Omental fat pad (tissue), 4 donors: Measurements from ENCODE around the gene KCNK16. TPM values are rescaled to one million over a fixed set of nuclear protein-coding genes. Genes with fewer than 3 reads are reported as not detected.

Source experiments
- ATAC-seq: fragments of 150-250 bp; one replicate; pipeline ENCODE4 v1.9.1; 2016; ENCODE audit warnings: mild to moderate bottlenecking, moderate library complexity; ENCODE audit not compliant: low FRiP score
- DNase-seq: peaks from one replicate; pipeline ENCODE4 v3.0.0-alpha.2; 2019; ENCODE audit warnings: low spot score
- CTCF ChIP-seq, 3 donors: fragments of 450-650 bp; IDR thresholded peaks; one replicate each; pipeline ENCODE4 v1.5.1; 2016 to 2017; ENCODE audit warnings: antibody characterized with exemption in 3 of 3, mild to moderate bottlenecking in 3 of 3, moderate library complexity in 2 of 3
- total RNA-seq, 4 donors: library from RNA; depleted of rRNA; stranded (reverse); fragments of >200 nt; gene quantifications; one replicate each; pipeline ENCODE4 v1.1.0, GENCODE V29; 2016

The KCNK16 gene
- total RNA-seq, 4 donors from 2014 or later: not detected

GRCh38 chr6:39350723-39351505 lies 28.4 kb upstream of the KCNK16 start:
- DNase-seq (no peak), ATAC-seq (no peak)
- no peak for TF ChIP-seq CTCF (IDR thresholded peaks at IDR 0.05)

- DNase-seq (no peak), ATAC-seq (no peak)
- TF ChIP-seq CTCF (IDR thresholded peaks at IDR 0.05): no peak
These were observed 26.2 kb upstream of the KCNK16 start for GRCh38 chr6:39348740-39349139.

GRCh38 chr6:39347906-39348585 lies 25.5 kb upstream of the KCNK16 start:
- peak; percentile 35 for DNase-seq
- TF ChIP-seq CTCF (IDR thresholded peaks at IDR 0.05): peak in 1 of 3 donors; percentile 39
- ATAC-seq: peak; percentile 41

GRCh38 chr6:39347206-39347605 lies 24.7 kb upstream of the KCNK16 start:
- TF ChIP-seq CTCF (IDR thresholded peaks at IDR 0.05): no peak
- no peak for DNase-seq
- ATAC-seq: no peak

- DNase-seq (no peak), ATAC-seq (no peak)
- no peak for TF ChIP-seq CTCF (IDR thresholded peaks at IDR 0.05)
These were observed 22.3 kb upstream of the KCNK16 start for GRCh38 chr6:39344821-39345280.

- DNase-seq (no peak), ATAC-seq (no peak)
- TF ChIP-seq CTCF (IDR thresholded peaks at IDR 0.05): no peak
These were observed 20.9 kb upstream of the KCNK16 start for GRCh38 chr6:39343396-39343870.
